Measurements from ENCODE around the gene MXD3. TPM values are rescaled to one million over a fixed set of nuclear protein-coding genes. Genes with fewer than 3 reads are reported as not detected.

The MXD3 gene
- total RNA-seq, 1 experiment from 2014 or later = 36.3 TPM

- H3K36me3 Mint-ChIP-seq (ENCODE audit: insufficient read depth, unreplicated experiment) = peaks cover 51% of the 10 kb centered on the region
- peaks cover 58% of the 10 kb centered on the region for H3K4me1 Mint-ChIP-seq (ENCODE audit: low read depth, unreplicated experiment)
- intact Hi-C loops (cut with micrococcal nuclease; ENCODE audit: unreplicated experiment) = loop anchor here (5.0 kb wide), 1 partner anchor 36 kb away; no protein-coding TSS in a partner anchor
- TF ChIP-seq CTCF (IDR thresholded peaks at IDR 0.05; ENCODE audit: unreplicated experiment) = no peak
- peaks cover 5% of the 10 kb centered on the region for H3K9me3 Mint-ChIP-seq (ENCODE audit: low read depth, unreplicated experiment)
- H3K27me3 Mint-ChIP-seq (ENCODE audit: unreplicated experiment) = no peaks in the 10 kb centered on the region
- no peak overlapping the region for H3K27ac Mint-ChIP-seq (ENCODE audit: unreplicated experiment)
- no peak for DNase-seq
- no TSS peak for BruUV-seq (replicated peaks)
- CTCF ChIA-PET = interaction anchor here (1.9 kb wide), 1 partner anchor 26 kb away, joined by 7 read pairs; no protein-coding TSS in a partner anchor
- H3K4me3 Mint-ChIP-seq (ENCODE audit: low read depth, unreplicated experiment) = no peak overlapping the region
Observed at GRCh38 chr5:177353093-177353492, 41.4 kb upstream of the MXD3 start.

GRCh38 chr5:177351392-177352329, 40.0 kb upstream of the MXD3 start, which contains the start of gene LMAN2:
TSS of gene LMAN2 (minus strand) at chr5:177351668. CDS start at chr5:177351647, 21 bp downstream.
- Mint-ChIP-seq H3K36me3 (ENCODE audit: insufficient read depth, unreplicated experiment) (peaks cover 60% of the 10 kb centered on the region), H3K9me3 (ENCODE audit: low read depth, unreplicated experiment) (peaks cover 5% of the 10 kb centered on the region), H3K4me1 (ENCODE audit: low read depth, unreplicated experiment) (peaks cover 57% of the 10 kb centered on the region), H3K4me3 (ENCODE audit: low read depth, unreplicated experiment) (peak within 1 kb of the TSS; percentile 86), H3K27ac (ENCODE audit: unreplicated experiment) (peak within 1 kb of the TSS; percentile 96), H3K27me3 (ENCODE audit: unreplicated experiment) (no peaks in the 10 kb centered on the region)
- DNase-seq = peak; percentile 94
- intact Hi-C loops (cut with micrococcal nuclease; ENCODE audit: unreplicated experiment) = loop anchor here (5.0 kb wide), 1 partner anchor 34 kb away; no protein-coding TSS in a partner anchor
- CTCF ChIA-PET = interaction anchor here (0.6 to 3.3 kb wide), 14 partner anchors 17 to 1590 kb away, joined by 3 to 16 read pairs (median 4); no protein-coding TSS in a partner anchor
- BruUV-seq (replicated peaks) = TSS peak; percentile 83
- TF ChIP-seq CTCF (IDR thresholded peaks at IDR 0.05; ENCODE audit: unreplicated experiment) = no peak

DNA sequence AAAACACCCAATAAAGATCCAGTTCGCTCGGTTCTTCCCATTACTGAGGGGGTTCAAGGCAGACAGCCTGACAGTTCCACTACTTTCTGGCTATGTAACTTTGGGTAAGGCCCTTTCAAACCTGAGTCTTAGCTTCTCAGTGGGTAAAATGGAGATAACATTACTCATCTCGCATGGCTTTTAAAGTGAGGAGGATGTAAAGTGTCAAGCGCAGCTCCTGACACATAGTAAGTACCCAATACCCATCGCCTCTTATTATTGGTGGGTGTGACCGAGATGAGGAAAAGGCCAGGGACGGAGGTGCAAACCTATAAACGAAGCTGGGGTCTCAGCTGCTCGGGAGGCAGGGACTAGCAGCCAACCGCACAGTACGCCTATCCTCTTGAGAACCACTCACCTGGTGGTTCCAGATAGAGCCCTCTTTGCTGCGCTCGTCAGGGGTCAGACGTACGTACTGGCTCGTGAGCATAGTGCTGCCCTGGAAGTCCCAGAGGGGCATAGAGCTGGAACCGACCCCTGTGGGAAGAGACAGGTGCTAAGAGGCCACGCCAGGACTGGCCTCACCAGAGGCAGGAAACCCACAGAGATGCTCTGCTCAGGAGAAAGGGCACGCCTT, 39.2 kb upstream of the MXD3 start:
- TF ChIP-seq CTCF (IDR thresholded peaks at IDR 0.05; ENCODE audit: unreplicated experiment) = no peak
- Mint-ChIP-seq H3K4me3 (ENCODE audit: low read depth, unreplicated experiment) (peak overlapping the region; percentile 86), H3K27me3 (ENCODE audit: unreplicated experiment) (no peaks in the 10 kb centered on the region), H3K4me1 (ENCODE audit: low read depth, unreplicated experiment) (peaks cover 61% of the 10 kb centered on the region), H3K27ac (ENCODE audit: unreplicated experiment) (peak overlapping the region; percentile 96), H3K36me3 (ENCODE audit: insufficient read depth, unreplicated experiment) (peaks cover 68% of the 10 kb centered on the region), H3K9me3 (ENCODE audit: low read depth, unreplicated experiment) (peaks cover 5% of the 10 kb centered on the region)
- intact Hi-C loops (cut with micrococcal nuclease; ENCODE audit: unreplicated experiment) = loop anchor here (5.0 kb wide), 1 partner anchor 34 kb away; no protein-coding TSS in a partner anchor
- TSS peak; percentile 36 for BruUV-seq (replicated peaks)
- DNase-seq = no peak
- CTCF ChIA-PET = interaction anchor here (0.6 to 3.3 kb wide), 10 partner anchors 12 to 1589 kb away, joined by 3 to 16 read pairs (median 6); no protein-coding TSS in a partner anchor

- Mint-ChIP-seq H3K27me3 (ENCODE audit: unreplicated experiment) (no peaks in the 10 kb centered on the region), H3K4me3 (ENCODE audit: low read depth, unreplicated experiment) (peak overlapping the region; percentile 86), H3K9me3 (ENCODE audit: low read depth, unreplicated experiment) (peaks cover 5% of the 10 kb centered on the region), H3K4me1 (ENCODE audit: low read depth, unreplicated experiment) (peaks cover 53% of the 10 kb centered on the region), H3K27ac (ENCODE audit: unreplicated experiment) (peak overlapping the region; percentile 77), H3K36me3 (ENCODE audit: insufficient read depth, unreplicated experiment) (peaks cover 73% of the 10 kb centered on the region)
- TF ChIP-seq CTCF (IDR thresholded peaks at IDR 0.05; ENCODE audit: unreplicated experiment) = no peak
- BruUV-seq (replicated peaks) = no TSS peak
- CTCF ChIA-PET = interaction anchor here (1.5 to 3.3 kb wide), 3 partner anchors 11 to 40 kb away, joined by 3 to 11 read pairs (median 9); no protein-coding TSS in a partner anchor
- intact Hi-C loops (cut with micrococcal nuclease; ENCODE audit: unreplicated experiment) = loop anchor here (5.0 kb wide), 1 partner anchor 32 kb away; no protein-coding TSS in a partner anchor
- no peak for DNase-seq
Observed at GRCh38 chr5:177349762-177350161, 38.1 kb upstream of the MXD3 start.

Data from Calu3 (cell line).